Transverse colon (tissue), 4 donors: ENCODE data around the gene MDH1. TPM values are rescaled to one million over a fixed set of nuclear protein-coding genes. Genes with fewer than 3 reads are reported as not detected.

Experiments
- DNase-seq: peaks from one replicate; pipeline ENCODE4 v3.0.0-alpha.2; 2019
- H3K27ac ChIP-seq, 4 donors: fragments of 200-600 bp; sonication (generic); 2 replicates each; pipeline ENCODE4 v1.5.1; 2016 to 2018; ENCODE audit warnings: inconsistent platforms in 4 of 4
- H3K27me3 ChIP-seq: fragments of 200-600 bp; sonication (generic); 2 replicates; pipeline ENCODE4 v1.5.1; 2017; ENCODE audit warnings: inconsistent platforms
- H3K36me3 ChIP-seq, 4 donors: fragments of 200-600 bp; sonication (generic); 2 replicates each; pipeline ENCODE4 v1.5.1; 2017 to 2019; ENCODE audit warnings: inconsistent platforms in 4 of 4
- H3K4me1 ChIP-seq, 4 donors: fragments of 200-600 bp; sonication (generic); 2 replicates each; pipeline ENCODE4 v1.5.1; 2017 to 2020; ENCODE audit warnings: inconsistent platforms in 4 of 4
- H3K4me3 ChIP-seq, 4 donors: fragments of 200-600 bp; sonication (generic); 1 replicate in 1 of 4; 2 replicates in 3 of 4; pipeline versions ENCODE4 v1.5.1 to v1.6.1; 2017 to 2019; ENCODE audit warnings: inconsistent platforms in 4 of 4
- H3K9me3 ChIP-seq, 2 donors: fragments of 200-600 bp; sonication (generic); 2 replicates each; pipeline ENCODE4 v1.5.1; 2017 to 2019; ENCODE audit warnings: inconsistent platforms in 2 of 2
- CTCF ChIP-seq, 5 experiments: fragments of 200-600 bp in 3 of 5; fragments of 450-650 bp in 2 of 5; sonication (generic) in 3 of 5; IDR thresholded peaks; 1 replicate in 2 of 5; 2 replicates in 3 of 5; pipeline ENCODE4 v1.5.1; 2016 to 2017; ENCODE audit warnings: antibody characterized with exemption in 5 of 5, inconsistent platforms in 3 of 5, mild to moderate bottlenecking in 2 of 5, moderate library complexity in 1 of 5
- EP300 ChIP-seq: sonication (generic); formaldehyde crosslinking; IDR thresholded peaks from one replicate; pipeline ENCODE4 v1.6.1; 2017; ENCODE audit warnings: antibody characterized with exemption, low read depth
- POLR2A ChIP-seq: fragments of 450-650 bp; IDR thresholded peaks from one replicate; pipeline ENCODE4 v1.6.1; 2016; ENCODE audit warnings: antibody characterized with exemption, mild to moderate bottlenecking, moderate library complexity
- POLR2AphosphoS5 ChIP-seq, 3 donors: sonication (generic); formaldehyde crosslinking; IDR thresholded peaks; one replicate each; pipeline ENCODE4 v1.6.1; 2016; ENCODE audit warnings: antibody characterized with exemption in 3 of 3
- WGBS, 2 donors: methylation state at CpG; one replicate each; pipeline ENCODE4 v1.1.5; 2018; ENCODE audit warnings: low coverage in 1 of 2; 5-methylcytosine and 5-hydroxymethylcytosine counted together
- in situ Hi-C, 4 donors: fragments of 200-750 bp; cut with MboI; loops; one replicate each; pipeline versions ENCODE4 v1.15.0 to v1.15.1; 2017; ENCODE audit warnings: low sequenced_read_pairs in 3 of 4, low pct_ligation_motif_present in 1 of 4, low pct_unique_long_range_greater_than_20kb in 1 of 4
- intact Hi-C: fragments of 100-400 bp; cut with DNase I; formaldehyde crosslinking; loops from one replicate; pipeline ENCODE4 v1.15.1; 2023; ENCODE audit warnings: low total_unique reads
- total RNA-seq, 4 donors: library from RNA; depleted of rRNA; stranded (reverse); fragments of >200 nt; gene quantifications; one replicate each; pipeline ENCODE4 v1.1.0, GENCODE V29; 2016

The MDH1 gene
- total RNA-seq, 4 donors from 2014 or later = 55.5 to 179 (median 141) TPM

GRCh38 chr2:63648632-63649031 lies 59.9 kb downstream of the MDH1 start:
- Histone ChIP-seq H3K4me3 (no peak overlapping the region), H3K27ac (no peak overlapping the region), H3K9me3 (no peaks in the 10 kb centered on the region), H3K4me1 (no peaks in the 10 kb centered on the region), H3K27me3 (no peaks in the 10 kb centered on the region), H3K36me3 (no peaks in the 10 kb centered on the region)
- TF ChIP-seq CTCF (IDR thresholded peaks at IDR 0.05) (no peak), EP300 (no peak), POLR2A (no peak), POLR2AphosphoS5 (IDR thresholded peaks at IDR 0.05) (no peak)
- WGBS, 2 donors = 63% methylated on average over 2 of the region's 2 CpGs
- intact Hi-C loops = no loop called here
- no peak for DNase-seq
- in situ Hi-C loops = no loop called here

- no peak for DNase-seq
- no peak for TF ChIP-seq EP300
- TF ChIP-seq POLR2AphosphoS5 (IDR thresholded peaks at IDR 0.05) = no peak
- no peak for TF ChIP-seq CTCF (IDR thresholded peaks at IDR 0.05)
- no peak for TF ChIP-seq POLR2A
- no peaks in the 10 kb centered on the region for H3K9me3 ChIP-seq
- in situ Hi-C loops = no loop called here
- no peak overlapping the region for H3K27ac ChIP-seq
- no peaks in the 10 kb centered on the region for H3K36me3 ChIP-seq
- no peak overlapping the region for H3K4me3 ChIP-seq
- H3K27me3 ChIP-seq = no peaks in the 10 kb centered on the region
- WGBS, 2 donors = 80 to 100% methylated on average over 1 of the region's 1 CpG
- no peaks in the 10 kb centered on the region for H3K4me1 ChIP-seq
- intact Hi-C loops = no loop called here
These were observed 61.1 kb downstream of the MDH1 start for GRCh38 chr2:63649829-63650228.

GRCh38 chr2:63650756-63651155 lies 62.0 kb downstream of the MDH1 start:
- H3K27me3 ChIP-seq = no peaks in the 10 kb centered on the region
- intact Hi-C loops = no loop called here

GRCh38 chr2:63651356-63651755 lies 62.6 kb downstream of the MDH1 start:
- Histone ChIP-seq H3K4me1 (no peaks in the 10 kb centered on the region), H3K27ac (no peak overlapping the region), H3K36me3 (no peaks in the 10 kb centered on the region), H3K4me3 (no peak overlapping the region), H3K9me3 (no peaks in the 10 kb centered on the region), H3K27me3 (no peaks in the 10 kb centered on the region)
- no peak for DNase-seq
- in situ Hi-C loops = no loop called here
- intact Hi-C loops = no loop called here
- TF ChIP-seq EP300 = no peak
- TF ChIP-seq CTCF (IDR thresholded peaks at IDR 0.05) = no peak
- TF ChIP-seq POLR2AphosphoS5 (IDR thresholded peaks at IDR 0.05) = no peak
- no peak for TF ChIP-seq POLR2A
- WGBS, 2 donors = 75 to 83% methylated on average over 1 to 3 of the region's 3 CpGs

More at GRCh38 chr2:63650756-63651155, 62.0 kb downstream of the MDH1 start:
- Histone ChIP-seq H3K27ac (no peak overlapping the region), H3K9me3 (no peaks in the 10 kb centered on the region), H3K4me3 (no peak overlapping the region), H3K36me3 (no peaks in the 10 kb centered on the region), H3K4me1 (no peaks in the 10 kb centered on the region)
- WGBS, 2 donors = 61 to 72% methylated on average over 3 of the region's 3 CpGs
- TF ChIP-seq POLR2A (no peak), CTCF (IDR thresholded peaks at IDR 0.05) (no peak), EP300 (no peak), POLR2AphosphoS5 (IDR thresholded peaks at IDR 0.05) (no peak)
- in situ Hi-C loops = no loop called here
- DNase-seq = no peak
